GM18502 (cell line): ENCODE measurements around the gene GJB3.
"Not testable (repeated sequence)": the region's sequence is repeated elsewhere in the genome, so short reads cannot be mapped to it uniquely, and the experiment has no call there.

Experiments used
- ATAC-seq: cut with Tn5 transposase; IDR thresholded peaks from one replicate; pipeline ENCODE4 v1.9.1; 2021; ENCODE audit warnings: mild to moderate bottlenecking; ENCODE audit not compliant: unreplicated experiment, poor library complexity

The GJB3 gene

GRCh38 chr1:34784751-34785221, 3.8 kb downstream of the GJB3 start:
- no peak for ATAC-seq

DNA sequence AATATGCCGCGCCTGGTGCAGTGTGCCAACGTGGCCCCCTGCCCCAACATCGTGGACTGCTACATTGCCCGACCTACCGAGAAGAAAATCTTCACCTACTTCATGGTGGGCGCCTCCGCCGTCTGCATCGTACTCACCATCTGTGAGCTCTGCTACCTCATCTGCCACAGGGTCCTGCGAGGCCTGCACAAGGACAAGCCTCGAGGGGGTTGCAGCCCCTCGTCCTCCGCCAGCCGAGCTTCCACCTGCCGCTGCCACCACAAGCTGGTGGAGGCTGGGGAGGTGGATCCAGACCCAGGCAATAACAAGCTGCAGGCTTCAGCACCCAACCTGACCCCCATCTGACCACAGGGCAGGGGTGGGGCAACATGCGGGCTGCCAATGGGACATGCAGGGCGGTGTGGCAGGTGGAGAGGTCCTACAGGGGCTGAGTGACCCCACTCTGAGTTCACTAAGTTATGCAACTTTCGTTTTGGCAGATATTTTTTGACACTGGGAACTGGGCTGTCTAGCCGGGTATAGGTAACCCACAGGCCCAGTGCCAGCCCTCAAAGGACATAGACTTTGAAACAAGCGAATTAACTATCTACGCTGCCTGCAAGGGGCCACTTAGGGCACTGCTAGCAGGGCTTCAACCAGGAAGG, 4.3 kb downstream of the GJB3 start:
- no peak for ATAC-seq

DNA sequence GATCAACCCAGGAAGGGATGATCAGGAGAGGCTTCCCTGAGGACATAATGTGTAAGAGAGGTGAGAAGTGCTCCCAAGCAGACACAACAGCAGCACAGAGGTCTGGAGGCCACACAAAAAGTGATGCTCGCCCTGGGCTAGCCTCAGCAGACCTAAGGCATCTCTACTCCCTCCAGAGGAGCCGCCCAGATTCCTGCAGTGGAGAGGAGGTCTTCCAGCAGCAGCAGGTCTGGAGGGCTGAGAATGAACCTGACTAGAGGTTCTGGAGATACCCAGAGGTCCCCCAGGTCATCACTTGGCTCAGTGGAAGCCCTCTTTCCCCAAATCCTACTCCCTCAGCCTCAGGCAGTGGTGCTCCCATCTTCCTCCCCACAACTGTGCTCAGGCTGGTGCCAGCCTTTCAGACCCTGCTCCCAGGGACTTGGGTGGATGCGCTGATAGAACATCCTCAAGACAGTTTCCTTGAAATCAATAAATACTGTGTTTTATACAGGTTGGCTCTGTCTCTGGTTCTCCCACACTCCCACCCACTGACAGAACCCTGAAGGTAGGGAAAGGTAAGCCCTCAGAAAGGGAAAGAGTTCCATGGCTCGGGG, 5.0 kb downstream of the GJB3 start:
- ATAC-seq, result no peak

DNA sequence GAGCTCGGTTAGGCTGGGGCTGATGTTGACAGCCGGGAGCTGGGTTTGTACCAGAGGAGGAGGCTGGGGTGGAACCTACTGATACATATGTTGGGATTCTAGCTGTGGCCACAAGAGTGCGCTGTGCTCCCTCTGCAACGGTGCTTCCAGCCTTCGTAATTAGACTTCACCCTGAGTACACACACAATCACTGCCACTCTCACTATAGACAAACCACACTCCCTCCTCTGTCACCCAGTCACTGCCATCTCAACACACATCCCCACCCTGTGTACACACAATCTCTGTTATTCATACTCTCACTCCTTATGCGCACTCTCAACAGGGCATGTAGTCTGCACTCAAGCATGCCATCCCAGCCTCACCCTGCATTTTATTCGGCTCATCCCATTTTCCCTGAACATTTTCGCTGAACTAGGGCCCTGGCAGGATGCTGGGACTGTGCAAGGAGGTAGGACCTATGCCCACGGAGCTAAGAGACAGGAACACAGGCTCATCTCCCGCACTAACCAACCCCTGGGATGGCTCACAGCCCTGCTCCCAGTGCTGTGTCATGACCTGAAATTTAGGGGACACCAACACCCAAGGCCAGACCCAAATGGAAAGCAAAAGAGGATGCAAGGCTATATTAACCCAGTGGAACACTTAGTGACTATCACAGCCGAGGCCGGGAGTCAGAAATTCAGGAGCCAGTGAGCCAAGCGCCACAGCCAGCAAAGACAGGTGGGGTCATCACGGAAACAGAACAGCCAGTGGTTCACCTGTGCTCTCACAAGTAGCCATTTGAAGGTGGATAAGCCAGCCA, 5.7 kb downstream of the GJB3 start:
- ATAC-seq, result no peak

DNA sequence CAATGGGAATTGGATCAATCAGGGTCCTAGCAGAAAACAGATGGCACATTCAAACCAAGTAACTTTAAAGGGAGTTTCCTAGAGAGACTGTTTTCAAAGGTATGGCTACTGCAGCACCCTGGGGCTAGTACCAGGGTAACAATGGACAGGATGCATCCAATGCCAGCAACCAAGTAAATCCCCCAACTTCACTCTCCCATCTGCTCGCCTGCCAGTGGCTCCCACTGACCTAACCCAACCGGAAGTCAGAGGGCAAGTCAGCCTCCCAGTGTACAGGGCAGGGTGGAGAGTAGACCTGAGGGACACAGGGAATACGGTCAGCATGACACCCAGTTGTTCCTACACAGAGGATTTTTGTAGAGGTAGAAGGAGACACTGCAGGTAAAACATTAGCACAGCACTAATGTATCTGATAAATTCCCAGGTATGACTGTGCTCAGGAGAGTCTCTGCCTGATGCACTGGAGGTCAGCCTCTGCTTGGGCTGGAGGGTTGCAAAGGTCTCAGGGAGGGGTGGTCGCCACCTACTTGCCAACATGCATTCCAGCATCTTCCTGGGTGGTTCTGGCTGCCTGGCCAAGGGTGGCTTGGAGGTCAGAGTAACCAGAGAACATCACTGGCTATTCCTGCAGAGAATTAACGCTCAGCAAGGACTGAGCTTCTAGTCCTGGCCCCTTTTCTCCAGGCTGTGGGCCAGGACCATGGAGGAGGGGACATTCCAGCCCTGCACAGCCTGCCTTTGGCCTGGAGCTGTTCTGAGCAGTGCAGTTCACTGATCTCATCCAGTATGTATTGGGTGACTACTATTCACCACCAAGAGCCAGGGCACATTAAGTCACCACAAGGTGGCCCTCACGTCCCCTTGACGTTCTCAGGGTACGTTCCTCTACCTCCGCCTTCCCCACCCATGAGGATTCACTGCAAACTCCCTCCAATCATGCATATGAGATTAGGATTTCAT, 6.7 kb downstream of the GJB3 start:
- ATAC-seq, result no peak

DNA sequence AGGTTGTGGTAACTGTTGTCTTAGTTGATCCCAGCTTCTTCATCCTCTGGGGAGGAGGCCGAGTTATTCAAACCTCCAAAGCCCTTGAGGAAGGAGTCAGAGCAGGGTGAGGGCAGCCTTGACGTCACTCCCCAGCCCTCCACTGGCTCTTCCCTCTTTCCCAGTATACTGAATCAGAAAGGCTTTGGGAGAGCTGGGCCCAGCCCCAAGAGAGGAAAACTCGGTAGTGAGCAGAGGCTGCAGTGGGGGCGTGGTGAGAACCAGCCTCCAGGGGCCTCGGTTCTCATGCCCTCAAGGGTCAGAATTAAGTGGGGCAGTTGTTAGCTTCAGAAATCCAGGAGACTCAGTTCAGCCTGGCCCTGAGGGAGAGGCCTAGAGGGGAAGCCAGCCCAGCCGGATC, 10.0 kb downstream of the GJB3 start:
- no peak for ATAC-seq

DNA sequence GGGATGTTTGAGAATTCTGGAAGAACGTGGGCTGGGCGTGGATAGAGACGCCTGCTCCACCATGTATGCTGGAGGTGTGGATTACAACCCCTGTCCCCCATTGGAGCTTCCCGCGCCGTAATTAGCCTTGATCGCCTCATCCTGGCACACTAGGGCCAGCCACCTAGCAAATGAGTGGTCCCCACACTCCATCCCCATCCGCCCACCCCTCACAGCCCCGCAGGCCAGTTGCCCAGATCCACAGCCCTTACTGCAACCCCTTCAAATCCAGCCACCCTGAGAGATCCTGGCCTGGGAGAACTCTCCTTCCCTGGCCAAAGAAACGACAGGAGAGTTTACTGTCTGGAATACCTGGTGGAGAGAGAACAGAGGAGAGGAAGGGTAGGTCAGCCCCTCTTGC, 11.4 kb downstream of the GJB3 start:
- ATAC-seq, result no peak

DNA sequence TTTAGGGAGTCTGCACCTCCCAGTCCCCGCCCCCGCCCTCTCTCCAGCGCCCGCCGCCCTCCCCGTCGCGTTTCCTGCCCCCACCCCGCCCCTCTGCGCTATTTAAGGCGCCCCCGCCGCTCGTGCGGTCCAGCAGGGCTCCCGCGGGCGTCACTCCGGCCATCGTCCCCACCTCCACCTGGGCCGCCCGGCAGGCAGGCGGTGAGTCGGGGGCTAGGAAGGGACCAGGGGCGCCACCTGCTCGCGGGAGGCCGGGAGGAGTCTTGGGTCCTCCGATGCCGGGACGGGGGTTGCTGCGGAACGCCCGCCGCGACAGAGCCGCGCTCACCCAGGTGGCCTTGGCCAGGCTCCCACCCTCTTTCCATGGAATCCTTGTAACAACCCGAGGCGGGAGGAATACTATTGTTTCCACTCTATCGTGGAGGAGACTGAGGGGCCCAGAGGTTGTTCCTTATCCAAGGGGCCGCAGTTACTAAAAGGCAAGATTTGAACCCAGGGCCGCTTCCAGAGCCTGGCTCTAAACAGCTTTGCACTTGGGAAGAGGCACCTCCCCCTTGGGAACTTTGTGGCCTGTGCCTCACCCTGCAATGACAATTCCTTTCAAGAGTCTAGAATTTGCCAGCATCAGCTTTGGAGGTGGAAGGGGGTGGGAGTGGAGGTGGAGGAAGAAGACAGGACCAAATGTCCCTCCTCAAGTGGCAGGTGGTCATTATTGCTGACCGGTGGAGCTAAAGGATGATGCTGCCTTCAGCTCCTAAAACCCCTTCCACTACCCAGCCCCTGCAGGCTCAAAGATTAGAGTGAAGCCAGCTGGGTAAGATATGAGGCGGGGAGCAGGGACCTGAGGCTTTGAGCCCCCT, 12.1 kb downstream of the GJB3 start, which contains the start of gene GJA4:
GJA4 (plus strand) TSS at position 132 of the 860 bp plus-strand sequence. CDS start 1,215 bp downstream, outside the sequence.
- ATAC-seq, result no peak

DNA sequence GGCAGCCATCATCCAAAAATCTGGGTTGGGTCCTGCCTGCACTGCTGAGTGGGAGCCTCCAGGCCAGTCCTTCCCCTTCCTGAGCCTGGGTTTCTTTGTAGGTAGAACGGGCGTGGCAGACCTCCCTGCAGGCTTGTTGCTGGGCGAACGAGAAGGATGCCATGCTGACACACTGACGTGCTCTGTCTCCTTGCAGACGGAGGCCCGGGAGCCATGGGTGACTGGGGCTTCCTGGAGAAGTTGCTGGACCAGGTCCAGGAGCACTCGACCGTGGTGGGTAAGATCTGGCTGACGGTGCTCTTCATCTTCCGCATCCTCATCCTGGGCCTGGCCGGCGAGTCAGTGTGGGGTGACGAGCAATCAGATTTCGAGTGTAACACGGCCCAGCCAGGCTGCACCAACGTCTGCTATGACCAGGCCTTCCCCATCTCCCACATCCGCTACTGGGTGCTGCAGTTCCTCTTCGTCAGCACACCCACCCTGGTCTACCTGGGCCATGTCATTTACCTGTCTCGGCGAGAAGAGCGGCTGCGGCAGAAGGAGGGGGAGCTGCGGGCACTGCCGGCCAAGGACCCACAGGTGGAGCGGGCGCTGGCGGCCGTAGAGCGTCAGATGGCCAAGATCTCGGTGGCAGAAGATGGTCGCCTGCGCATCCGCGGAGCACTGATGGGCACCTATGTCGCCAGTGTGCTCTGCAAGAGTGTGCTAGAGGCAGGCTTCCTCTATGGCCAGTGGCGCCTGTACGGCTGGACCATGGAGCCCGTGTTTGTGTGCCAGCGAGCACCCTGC, 13.2 kb downstream of the GJB3 start:
- ATAC-seq, result no peak

DNA sequence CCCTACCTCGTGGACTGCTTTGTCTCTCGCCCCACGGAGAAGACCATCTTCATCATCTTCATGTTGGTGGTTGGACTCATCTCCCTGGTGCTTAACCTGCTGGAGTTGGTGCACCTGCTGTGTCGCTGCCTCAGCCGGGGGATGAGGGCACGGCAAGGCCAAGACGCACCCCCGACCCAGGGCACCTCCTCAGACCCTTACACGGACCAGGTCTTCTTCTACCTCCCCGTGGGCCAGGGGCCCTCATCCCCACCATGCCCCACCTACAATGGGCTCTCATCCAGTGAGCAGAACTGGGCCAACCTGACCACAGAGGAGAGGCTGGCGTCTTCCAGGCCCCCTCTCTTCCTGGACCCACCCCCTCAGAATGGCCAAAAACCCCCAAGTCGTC, 13.8 kb downstream of the GJB3 start:
- no peak for ATAC-seq

DNA sequence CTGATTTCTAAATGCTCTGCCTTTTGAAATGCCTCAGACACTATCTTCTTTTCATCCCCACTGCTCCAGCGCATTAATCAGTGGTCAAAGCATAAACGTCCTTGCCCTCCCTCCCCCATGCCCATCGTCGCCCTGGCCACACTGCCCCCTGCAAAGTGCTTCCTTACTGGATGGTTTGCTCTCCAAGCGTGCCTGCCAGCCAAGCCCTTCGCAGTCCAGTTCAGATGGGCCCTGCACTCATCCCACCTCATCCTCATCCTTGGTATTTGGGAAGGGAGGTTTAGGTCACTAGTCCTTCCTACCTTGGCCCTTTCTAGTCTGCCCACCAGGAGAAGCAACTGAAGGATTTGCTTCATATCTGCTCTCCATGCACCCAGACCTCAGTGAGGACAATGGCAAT, 14.9 kb downstream of the GJB3 start:
- no peak for ATAC-seq

- no peak for ATAC-seq
Observed at GRCh38 chr1:34796990-34797389, 16.0 kb downstream of the GJB3 start.

GRCh38 chr1:34800214-34800613, 19.2 kb downstream of the GJB3 start:
- ATAC-seq, result no peak

- ATAC-seq, result no peak
Observed at GRCh38 chr1:34803770-34804169, 22.8 kb downstream of the GJB3 start.

- no peak for ATAC-seq
Observed at GRCh38 chr1:34806396-34806795, 25.4 kb downstream of the GJB3 start.

DNA sequence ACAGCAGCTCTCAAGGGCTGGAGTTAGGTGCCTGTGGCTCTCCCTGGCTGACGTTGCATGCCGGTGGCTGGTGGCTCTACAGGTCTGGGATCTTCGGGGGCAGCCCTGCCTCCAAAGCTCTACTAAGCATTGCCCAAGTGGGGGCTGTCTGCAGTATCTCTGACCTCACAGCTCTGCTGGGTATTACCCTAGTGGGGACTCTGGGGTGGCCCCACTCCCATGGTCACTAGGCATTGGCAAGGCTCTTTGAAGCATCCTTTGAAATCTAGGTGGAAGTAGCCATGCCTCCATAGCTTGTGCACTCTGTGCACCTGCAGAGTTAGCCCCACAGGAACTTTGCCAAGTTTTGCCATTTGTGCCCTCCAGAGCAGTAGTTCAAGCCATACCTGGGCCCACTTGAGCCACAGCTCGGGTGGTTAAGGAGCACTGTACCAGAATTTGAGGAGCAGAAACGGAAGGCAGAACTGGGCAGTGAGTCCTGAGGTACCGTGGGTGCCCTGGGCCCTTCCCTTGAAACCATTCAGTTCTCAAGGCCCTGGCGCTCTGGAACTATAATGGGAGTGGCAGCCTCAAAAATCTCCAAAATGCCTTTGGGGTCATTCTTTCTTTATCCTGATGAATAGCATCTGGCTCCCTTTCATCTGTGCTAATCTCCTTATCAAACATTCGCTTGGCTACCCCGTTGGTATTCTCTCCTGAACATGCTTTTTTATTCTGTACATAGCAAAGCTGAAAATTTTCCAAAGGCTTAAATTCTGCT, 27.2 kb downstream of the GJB3 start:
- no peak for ATAC-seq

DNA sequence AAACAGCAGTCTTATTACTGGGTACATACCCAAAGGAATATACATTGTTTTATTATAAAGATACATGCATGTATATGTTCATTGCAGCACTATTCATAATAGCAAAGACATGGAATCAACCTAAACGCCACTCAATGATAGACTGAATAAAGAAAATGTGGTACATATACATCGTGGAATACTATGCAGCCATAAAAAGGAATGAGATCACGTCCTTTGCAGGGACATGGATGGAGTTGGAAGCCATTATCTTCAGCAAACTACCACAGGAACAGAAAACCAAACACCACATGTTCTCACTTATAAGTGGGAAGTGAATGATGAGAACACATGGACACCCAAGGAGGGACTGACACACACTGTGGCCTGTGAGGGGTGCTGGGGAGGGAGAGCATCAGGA, 29.8 kb downstream of the GJB3 start:
- not testable (repeated sequence) for ATAC-seq

DNA sequence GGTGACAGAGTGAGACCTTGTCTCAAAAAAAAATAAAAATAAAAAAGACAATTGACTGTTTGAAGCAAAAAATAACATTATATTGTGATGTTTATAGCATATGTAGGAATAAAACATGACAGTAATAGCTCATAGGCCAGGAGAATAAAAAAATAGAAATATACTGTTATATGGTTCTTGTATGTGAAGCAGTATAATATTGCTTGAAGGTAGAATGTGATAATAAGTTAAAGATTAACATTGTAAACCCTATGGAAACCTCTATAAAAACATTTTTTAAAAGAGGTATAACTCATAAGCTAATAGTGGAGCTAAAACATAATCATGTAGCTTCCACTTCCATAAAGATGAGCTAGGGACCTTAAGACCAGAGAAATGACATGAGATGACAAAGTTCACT, 35.3 kb downstream of the GJB3 start:
- ATAC-seq, result no peak
